ENCODE results near the gene KCNMA1.

DNA sequence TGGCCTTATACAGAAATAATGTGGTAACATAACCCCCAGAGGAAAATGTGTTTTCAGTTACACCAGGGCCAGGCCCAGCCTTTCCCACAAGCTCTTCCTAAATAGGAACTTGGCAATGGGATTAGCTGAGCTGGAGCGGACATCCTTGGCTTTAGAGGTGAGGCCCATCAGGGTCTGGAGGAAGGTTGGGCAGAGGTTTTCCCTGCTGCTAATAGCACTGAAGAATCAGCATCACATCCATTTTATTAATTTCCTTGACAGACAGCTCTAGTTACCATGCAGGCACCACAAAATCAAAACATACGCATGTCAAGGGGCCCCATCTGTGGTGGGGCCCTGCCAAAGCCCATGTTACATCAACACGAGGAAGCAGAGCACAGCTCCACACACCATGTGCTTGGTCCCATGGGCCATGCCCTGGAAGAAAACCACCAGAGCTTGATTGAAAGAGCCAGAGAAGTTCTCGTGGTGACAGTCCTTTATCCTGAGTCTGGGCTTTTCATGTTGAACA, 566.6 kb downstream of the KCNMA1 start:
- no peak for TF ChIP-seq ETS2 (tag; IDR thresholded peaks at IDR 0.05; ENCODE audit: borderline replicate concordance, poor library complexity, severe bottlenecking)
- no peak for TF ChIP-seq KDM4B (IDR thresholded peaks at IDR 0.05; ENCODE audit: borderline replicate concordance in 2 of 2, low read depth in 1 of 2)
- TF ChIP-seq MAFK (IDR thresholded peaks at IDR 0.05; ENCODE audit: low read length) = no peak
- TF ChIP-seq CBX2 (IDR thresholded peaks at IDR 0.05; ENCODE audit: insufficient read depth, low read length, poor library complexity, severe bottlenecking) = no peak
- TF ChIP-seq, protein P1, sequence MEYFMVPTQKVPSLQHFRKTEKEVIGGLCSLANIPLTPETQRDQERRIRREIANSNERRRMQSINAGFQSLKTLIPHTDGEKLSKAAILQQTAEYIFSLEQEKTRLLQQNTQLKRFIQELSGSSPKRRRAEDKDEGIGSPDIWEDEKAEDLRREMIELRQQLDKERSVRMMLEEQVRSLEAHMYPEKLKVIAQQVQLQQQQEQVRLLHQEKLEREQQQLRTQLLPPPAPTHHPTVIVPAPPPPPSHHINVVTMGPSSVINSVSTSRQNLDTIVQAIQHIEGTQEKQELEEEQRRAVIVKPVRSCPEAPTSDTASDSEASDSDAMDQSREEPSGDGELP (CRISPR knock-in tag; IDR thresholded peaks at IDR 0.05; ENCODE audit: borderline replicate concordance) = no peak
- TF ChIP-seq ZNF316 (IDR thresholded peaks at IDR 0.05) = no peak
- TF ChIP-seq MXI1 (IDR thresholded peaks at IDR 0.05; ENCODE audit: low read depth, low read length) = no peak
- TF ChIP-seq SRF (CRISPR knock-in tag; IDR thresholded peaks at IDR 0.05) = no peak
